Measurements from ENCODE around the gene PTPRZ1. TPM values are rescaled to one million over a fixed set of nuclear protein-coding genes. Genes with fewer than 3 reads are reported as not detected.

PTPRZ1 gene
- total RNA-seq, 2 donors from 2014 or later = 1.4 to 4.4 TPM

DNA sequence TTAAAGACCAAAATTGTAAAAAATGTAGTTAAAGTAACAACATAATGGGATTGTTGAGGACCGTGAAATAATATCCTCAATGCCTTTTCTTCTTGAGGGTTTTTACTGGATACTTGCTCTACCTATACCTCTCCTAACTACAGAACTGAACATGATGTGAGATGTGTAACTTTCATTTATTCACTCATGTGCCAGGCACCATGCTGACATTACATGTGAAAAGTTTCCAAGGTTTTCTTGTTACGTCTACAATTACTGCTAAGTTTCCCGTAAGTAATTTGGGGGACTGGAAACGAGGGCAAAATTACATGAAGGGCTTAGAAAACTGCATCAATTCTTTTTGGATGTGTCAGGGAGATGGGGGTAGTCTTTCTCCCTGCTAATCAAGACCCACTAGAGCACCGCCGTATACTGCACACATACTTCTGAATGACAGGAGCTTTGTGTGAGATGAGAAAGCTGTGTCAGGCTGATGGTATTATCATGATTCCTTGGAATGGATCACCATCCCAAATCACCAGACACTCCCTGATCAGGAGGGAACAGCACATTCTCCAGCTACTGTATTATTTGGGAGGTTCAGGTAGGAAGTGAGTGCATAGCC, 41.8 kb downstream of the PTPRZ1 start:
- no peak overlapping the region for H3K4me3 ChIP-seq
- no peaks in the 10 kb centered on the region for H3K4me1 ChIP-seq (replicated peaks)
- DNase-seq (ENCODE audit: low spot score) = no peak
- no peaks in the 10 kb centered on the region for H3K27me3 ChIP-seq (replicated peaks; ENCODE audit: insufficient read depth)
- TF ChIP-seq POLR2AphosphoS5 (IDR thresholded peaks at IDR 0.05) = no peak
- TF ChIP-seq POLR2A (IDR thresholded peaks at IDR 0.05) = no peak
- TF ChIP-seq CTCF (IDR thresholded peaks at IDR 0.05) = no peak
- 76% methylated on average over 6 of the region's 6 CpGs for WGBS
- no peak overlapping the region for H3K27ac ChIP-seq
- intact Hi-C loops (cut with DNase I) = no loop called here
- H3K36me3 ChIP-seq = no peaks in the 10 kb centered on the region
- no peaks in the 10 kb centered on the region for H3K9me3 ChIP-seq

DNA sequence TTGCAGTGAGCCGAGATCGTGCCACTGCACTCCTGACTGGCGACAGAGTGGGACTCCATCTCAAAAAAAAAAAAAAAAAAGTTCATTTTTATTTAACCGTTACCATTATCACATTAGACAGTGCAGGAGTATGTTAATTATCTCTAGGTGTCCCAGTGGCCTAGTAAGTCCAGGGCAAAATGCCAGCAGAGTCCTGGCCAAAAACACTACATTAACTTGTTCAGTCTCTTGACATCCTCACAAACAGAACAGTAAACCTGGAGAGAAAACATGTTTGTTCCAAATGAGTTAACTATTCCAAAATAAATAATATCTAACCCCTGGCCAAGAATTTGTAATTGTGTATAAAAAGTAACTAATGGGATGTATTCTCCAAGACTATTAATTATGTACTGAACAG, 43.2 kb downstream of the PTPRZ1 start:
- Histone ChIP-seq H3K36me3 (no peaks in the 10 kb centered on the region), H3K27me3 (replicated peaks; ENCODE audit: insufficient read depth) (no peaks in the 10 kb centered on the region), H3K4me3 (no peak overlapping the region), H3K4me1 (replicated peaks) (no peaks in the 10 kb centered on the region), H3K27ac (no peak overlapping the region), H3K9me3 (no peaks in the 10 kb centered on the region)
- WGBS = 88% methylated on average over 4 of the region's 4 CpGs
- intact Hi-C loops (cut with DNase I) = no loop called here
- no peak for DNase-seq (ENCODE audit: low spot score)
- TF ChIP-seq POLR2A (IDR thresholded peaks at IDR 0.05) (no peak), POLR2AphosphoS5 (IDR thresholded peaks at IDR 0.05) (no peak), CTCF (IDR thresholded peaks at IDR 0.05) (no peak)

DNA sequence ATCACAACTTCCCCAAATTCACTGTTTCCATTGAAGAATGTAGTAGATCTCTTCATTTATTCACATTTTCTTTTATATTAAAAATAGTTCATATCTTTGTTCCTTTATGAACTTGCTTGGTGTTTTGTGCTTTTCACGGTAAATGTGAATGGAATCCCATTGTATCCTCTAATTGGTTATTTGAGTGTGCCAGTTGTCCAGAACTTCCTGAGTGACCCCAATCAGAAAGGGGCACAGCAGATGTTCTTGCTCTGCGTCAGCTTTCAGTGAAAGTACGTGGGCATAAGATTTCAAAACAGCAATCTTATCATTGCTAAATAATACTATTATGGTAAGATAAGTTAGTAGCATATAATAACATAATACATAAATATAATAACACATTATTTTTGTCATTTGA, 47.0 kb downstream of the PTPRZ1 start:
- Histone ChIP-seq H3K9me3 (no peaks in the 10 kb centered on the region), H3K4me3 (no peak overlapping the region), H3K27ac (no peak overlapping the region), H3K27me3 (replicated peaks; ENCODE audit: insufficient read depth) (no peaks in the 10 kb centered on the region), H3K36me3 (no peaks in the 10 kb centered on the region), H3K4me1 (replicated peaks) (no peaks in the 10 kb centered on the region)
- TF ChIP-seq POLR2AphosphoS5 (IDR thresholded peaks at IDR 0.05) (no peak), POLR2A (IDR thresholded peaks at IDR 0.05) (no peak), CTCF (IDR thresholded peaks at IDR 0.05) (no peak)
- no peak for DNase-seq (ENCODE audit: low spot score)
- intact Hi-C loops (cut with DNase I) = no loop called here
- WGBS = 74% methylated on average over 3 of the region's 3 CpGs

DNA sequence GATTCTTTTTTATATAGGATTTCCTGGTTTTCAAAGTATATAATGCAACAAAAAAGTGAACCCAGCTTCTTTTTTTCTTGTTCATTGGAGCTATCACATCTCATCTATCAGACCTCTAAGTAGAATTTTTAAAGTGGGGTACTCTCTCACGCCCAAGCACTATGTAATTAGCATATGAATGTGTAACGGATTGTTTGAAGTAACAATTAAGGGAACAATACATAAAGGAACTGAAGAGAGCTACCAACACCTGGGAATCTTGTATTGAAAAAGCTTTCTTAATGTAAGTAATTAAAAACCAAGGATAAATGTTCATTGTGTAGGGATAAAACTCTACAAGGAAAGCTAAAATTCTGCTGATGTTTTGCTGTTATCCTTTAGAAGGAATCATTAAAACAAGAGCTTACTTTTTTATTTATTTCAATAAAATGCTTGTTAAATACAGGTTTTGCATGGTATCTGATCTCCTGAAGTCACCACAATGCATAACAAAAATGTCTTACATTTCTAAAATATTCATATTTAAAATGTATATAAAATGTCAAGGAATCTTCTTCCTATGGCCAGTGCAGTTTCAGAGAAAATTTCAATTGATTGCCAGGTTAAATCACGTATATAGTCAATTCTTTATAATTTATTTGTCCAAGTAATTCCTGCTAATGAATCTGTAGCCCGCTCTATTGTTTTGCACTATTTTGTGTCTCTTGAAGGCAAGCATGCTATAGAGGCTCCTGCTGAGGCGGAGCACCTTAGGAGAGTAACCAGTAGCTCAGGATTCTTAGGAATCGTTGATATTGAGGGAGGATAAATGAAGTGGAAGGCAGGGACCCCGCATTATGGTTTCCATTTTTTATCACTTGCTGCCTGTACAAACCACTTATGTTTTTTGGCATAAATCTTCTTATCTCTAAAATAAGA, 51.6 kb downstream of the PTPRZ1 start:
- no peaks in the 10 kb centered on the region for H3K9me3 ChIP-seq
- DNase-seq (ENCODE audit: low spot score) = no peak
- no peaks in the 10 kb centered on the region for H3K27me3 ChIP-seq (replicated peaks; ENCODE audit: insufficient read depth)
- no peaks in the 10 kb centered on the region for H3K4me1 ChIP-seq (replicated peaks)
- TF ChIP-seq POLR2A (IDR thresholded peaks at IDR 0.05) (no peak), CTCF (IDR thresholded peaks at IDR 0.05) (no peak), POLR2AphosphoS5 (IDR thresholded peaks at IDR 0.05) (no peak)
- intact Hi-C loops (cut with DNase I) = no loop called here
- no peaks in the 10 kb centered on the region for H3K36me3 ChIP-seq
- no peak overlapping the region for H3K27ac ChIP-seq
- 82% methylated on average over 7 of the region's 7 CpGs for WGBS
- no peak overlapping the region for H3K4me3 ChIP-seq

All from prostate gland (tissue), 2 donors.